GM18508 (cell line): ENCODE data around the gene SYNGR3.

Source experiments
- ATAC-seq: cut with Tn5 transposase; IDR thresholded peaks from one replicate; pipeline ENCODE4 v1.9.1; 2021; ENCODE audit warnings: moderate number of reproducible peaks; ENCODE audit not compliant: insufficient read depth, unreplicated experiment

The SYNGR3 gene

DNA sequence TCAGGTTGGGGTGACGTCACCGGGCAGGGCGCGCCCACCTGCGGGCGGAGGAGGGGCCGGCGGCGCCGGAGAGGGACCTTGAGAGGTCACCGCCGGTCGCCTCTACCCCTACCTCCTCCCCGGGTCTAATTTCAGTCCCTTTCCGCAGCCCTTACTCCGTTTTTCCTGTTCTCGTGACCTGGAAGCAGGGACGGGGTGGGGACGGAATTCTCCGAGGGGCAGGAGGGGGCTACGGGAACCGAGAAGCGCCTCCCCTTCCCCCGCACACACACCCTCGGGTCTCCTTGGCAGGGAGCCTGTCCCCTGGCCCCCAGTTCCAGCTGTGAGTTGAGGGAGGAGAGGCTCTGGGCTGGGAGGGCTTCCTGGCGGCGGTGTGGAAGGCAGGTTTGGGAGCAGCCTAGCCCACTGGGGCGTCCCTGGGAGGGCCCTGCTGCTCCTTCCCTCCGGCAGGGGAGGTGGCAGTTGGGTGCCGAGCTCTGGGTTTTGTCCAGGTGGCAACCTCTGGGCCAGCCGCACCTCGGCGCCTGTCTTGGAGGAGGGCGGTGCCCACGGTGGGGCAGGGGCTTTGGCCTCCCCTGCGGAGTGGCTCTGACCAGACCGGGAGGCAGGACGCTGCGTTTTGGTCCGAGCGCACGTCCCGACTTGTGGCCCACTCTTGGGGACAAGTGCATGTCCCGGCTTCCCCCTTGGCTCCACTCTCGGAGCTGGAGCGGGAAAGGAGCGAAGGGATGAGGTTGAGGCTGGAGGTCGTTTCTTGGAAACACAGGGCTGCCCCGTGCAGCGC lies 773 bp downstream of the SYNGR3 start:
- ATAC-seq: no peak

- no peak for ATAC-seq
These were observed 1.4 kb downstream of the SYNGR3 start for GRCh38 chr16:1991135-1991551.

DNA sequence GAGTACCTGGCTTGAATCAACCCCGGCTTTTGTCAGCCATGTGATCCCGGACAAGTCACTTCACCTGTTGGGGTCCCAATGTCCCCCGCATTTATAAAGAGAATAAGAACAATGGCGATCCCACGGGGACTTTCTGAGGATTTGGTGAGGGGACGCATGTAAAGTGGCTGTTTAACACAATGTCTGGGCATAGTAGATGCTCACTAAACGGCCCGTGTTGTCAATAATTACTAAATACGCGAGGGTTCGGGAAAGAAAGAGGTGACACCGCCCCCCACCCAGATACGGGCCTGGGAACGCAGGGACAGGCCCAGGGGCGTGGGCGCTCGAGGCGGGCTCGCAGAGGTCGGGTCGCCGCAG lies 1.8 kb downstream of the SYNGR3 start:
- ATAC-seq: no peak

- no peak for ATAC-seq
These were observed 2.4 kb downstream of the SYNGR3 start for GRCh38 chr16:1991948-1992703.

GRCh38 chr16:1992704-1993317 lies 3.0 kb downstream of the SYNGR3 start:
- no peak for ATAC-seq

DNA sequence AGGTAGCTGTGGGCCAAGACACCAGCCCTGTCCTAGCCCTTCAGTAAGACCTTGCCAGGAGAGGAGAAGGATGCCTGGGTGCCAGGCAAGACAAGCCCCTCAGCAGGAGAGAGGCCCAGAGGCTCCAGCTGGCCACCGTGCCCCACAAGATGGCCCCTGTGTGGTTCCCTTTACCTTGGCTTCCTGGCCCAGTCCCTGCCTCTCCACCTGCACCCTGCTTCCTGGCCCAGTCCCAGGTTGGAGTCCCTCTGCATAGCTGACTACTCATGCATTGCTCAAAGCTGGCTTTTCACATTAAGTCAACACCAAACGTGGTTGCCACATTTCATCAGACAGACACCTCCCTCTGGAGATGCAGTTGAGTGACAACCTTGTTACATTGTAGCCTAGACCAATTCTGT lies 4.0 kb downstream of the SYNGR3 start:
- no peak for ATAC-seq

- ATAC-seq: no peak
These were observed 8.0 kb downstream of the SYNGR3 start for GRCh38 chr16:1997494-1998359.

GRCh38 chr16:1998360-1998835 lies 8.6 kb downstream of the SYNGR3 start:
- ATAC-seq: no peak

- no peak for ATAC-seq
These were observed 9.4 kb downstream of the SYNGR3 start for GRCh38 chr16:1998852-1999801.

DNA sequence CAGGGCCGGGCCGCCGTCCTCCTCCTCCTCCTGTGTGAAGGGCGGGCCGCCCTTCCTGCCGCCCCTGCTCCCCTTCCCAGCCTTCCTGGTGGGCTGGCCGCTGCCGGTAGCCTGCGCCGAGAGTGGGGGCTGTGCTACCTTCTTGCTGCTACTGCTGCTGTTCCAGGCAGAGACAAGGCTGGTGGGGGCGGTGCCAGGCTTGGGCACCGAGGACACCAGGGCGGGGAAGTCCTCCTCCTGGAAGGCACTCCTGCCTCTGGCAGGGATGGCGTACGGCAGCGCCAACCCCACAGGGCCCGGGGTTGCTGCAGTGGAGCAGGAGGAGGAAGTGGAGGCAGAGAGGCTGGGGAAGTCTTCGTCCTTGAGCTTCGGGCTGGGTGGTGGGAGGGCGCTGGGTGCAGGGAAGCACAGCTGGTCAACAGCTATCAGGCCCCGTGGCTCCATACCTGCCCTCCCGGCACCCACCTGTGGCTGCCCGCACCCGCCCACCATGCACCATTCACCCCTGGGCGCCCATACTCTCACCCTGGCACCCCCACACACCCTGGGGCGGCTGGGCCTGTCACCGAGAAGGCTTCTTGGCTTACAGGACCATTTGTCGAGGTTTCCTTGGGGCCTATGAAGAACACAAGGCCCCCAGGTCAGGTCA lies 10.2 kb downstream of the SYNGR3 start:
- no peak for ATAC-seq

DNA sequence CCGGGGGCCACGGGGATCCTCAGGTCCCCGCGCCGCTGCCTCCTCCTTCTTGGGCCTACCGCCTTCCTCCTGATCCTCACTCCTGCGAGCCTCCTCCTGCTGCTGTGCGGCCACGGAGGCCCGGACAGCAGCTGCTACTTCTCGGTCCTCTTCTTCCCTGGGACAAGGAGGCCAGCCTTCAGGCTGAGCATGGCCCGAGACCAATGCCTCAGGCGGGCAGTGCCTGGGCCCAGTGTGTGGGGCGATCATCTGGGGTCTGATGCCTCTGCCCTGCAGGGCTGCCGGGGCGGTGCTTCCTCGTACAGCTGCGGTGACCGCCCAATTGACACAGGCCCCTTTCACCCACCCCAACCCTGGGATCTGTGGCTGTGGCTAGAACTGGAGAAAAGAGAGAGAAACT lies 11.3 kb downstream of the SYNGR3 start:
- no peak for ATAC-seq

GRCh38 chr16:2001456-2002355 lies 11.9 kb downstream of the SYNGR3 start:
- ATAC-seq: no peak

- ATAC-seq: no peak
These were observed 12.8 kb downstream of the SYNGR3 start for GRCh38 chr16:2002406-2003230.

DNA sequence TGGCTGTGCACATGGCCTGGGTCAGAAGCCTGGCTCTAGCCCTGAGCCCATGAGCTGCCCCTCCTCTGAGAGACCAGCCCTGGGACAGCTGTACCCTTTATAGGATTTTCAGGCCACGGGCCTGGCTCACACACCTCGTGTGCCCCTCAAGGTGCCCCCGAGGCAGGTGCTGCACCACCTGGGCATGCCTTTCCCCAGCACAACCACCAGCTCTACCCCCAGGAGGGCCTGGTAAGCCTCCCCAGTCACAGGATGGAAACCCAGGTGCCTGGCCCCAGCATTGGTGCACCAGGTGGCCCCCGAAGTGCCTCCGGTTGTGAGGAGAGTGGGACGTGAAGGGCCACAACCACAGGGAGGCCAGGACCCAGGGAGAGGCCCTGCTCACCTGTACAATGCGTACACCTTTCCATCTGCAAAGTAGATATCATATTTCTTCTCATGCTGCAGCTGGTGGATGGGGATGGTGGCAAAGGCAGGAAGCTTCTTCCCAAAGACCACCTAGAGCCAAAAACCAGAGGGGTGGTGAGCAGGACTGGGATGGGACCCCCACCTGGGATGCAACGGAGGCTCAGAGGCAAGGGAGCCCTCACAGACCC lies 13.6 kb downstream of the SYNGR3 start:
- no peak for ATAC-seq

GRCh38 chr16:2003827-2004641 lies 14.3 kb downstream of the SYNGR3 start:
- ATAC-seq: no peak
